Spleen (tissue), 7 donors: Measurements from ENCODE around the gene DNALI1.
"Not testable (repeated sequence)": the region's sequence is repeated elsewhere in the genome, so short reads cannot be mapped to it uniquely, and the experiment has no call there.

Experiments used
- POLR2A ChIP-seq, 3 donors: fragments of 450-650 bp; IDR thresholded peaks; one replicate each; pipeline ENCODE4 v1.5.1; 2017; ENCODE audit warnings: antibody characterized with exemption in 3 of 3, mild to moderate bottlenecking in 1 of 3
- POLR2AphosphoS5 ChIP-seq, 3 donors: sonication (generic); formaldehyde crosslinking; IDR thresholded peaks; one replicate each; pipeline ENCODE4 v1.5.1; 2017; ENCODE audit warnings: antibody characterized with exemption in 3 of 3
- TF ChIP-seq, protein P1 (sequence below), 11 experiments: fragments of 200-600 bp in 7 of 11; fragments of 450-650 bp in 4 of 11; sonication (generic) in 4 of 11; IDR thresholded peaks in 8 of 11; conservative IDR thresholded peaks in 3 of 11; 1 replicate in 7 of 11; 2 replicates in 4 of 11; pipeline versions ENCODE4 v1.4.0 to v1.8.0; 2016 to 2021; ENCODE audit warnings: antibody characterized with exemption in 11 of 11, inconsistent platforms in 4 of 11, mild to moderate bottlenecking in 1 of 11
- donor health status: DM: no; HTN: no; CAD: no; lungs with moderate emphysema.
- donor health status: DM: no; HTN: no; CAD: no.
- donor health status: DM: no; HTN: no; CAD: no.

DNA sequence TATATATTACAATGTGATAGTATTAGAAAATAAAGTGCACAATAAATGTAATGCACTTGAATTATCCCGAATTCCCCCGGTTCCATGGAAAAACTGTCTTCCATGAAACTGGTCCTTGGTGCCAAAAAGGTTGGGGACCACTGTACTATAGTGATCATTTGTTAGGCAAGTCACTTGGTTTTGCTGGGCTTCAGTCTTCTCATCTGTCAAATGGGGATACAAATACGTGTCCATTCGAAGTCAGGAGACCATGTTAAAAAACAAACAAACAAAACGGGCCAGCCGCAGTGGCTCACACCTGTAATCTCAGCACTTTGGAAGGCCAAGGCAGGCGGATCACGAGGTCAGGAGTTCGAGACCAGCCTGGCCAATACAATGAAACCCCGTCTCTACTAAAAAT is 17.6 kb upstream of the DNALI1 start:
- TF ChIP-seq POLR2A, POLR2AphosphoS5 (IDR thresholded peaks at IDR 0.05): not testable (repeated sequence)
- TF ChIP-seq, protein P1, sequence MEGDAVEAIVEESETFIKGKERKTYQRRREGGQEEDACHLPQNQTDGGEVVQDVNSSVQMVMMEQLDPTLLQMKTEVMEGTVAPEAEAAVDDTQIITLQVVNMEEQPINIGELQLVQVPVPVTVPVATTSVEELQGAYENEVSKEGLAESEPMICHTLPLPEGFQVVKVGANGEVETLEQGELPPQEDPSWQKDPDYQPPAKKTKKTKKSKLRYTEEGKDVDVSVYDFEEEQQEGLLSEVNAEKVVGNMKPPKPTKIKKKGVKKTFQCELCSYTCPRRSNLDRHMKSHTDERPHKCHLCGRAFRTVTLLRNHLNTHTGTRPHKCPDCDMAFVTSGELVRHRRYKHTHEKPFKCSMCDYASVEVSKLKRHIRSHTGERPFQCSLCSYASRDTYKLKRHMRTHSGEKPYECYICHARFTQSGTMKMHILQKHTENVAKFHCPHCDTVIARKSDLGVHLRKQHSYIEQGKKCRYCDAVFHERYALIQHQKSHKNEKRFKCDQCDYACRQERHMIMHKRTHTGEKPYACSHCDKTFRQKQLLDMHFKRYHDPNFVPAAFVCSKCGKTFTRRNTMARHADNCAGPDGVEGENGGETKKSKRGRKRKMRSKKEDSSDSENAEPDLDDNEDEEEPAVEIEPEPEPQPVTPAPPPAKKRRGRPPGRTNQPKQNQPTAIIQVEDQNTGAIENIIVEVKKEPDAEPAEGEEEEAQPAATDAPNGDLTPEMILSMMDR (IDR thresholded peaks at IDR 0.05 in 8 of 11, conservative IDR thresholded peaks at IDR 0.05 in 3 of 11) = not testable (repeated sequence)
